Lung (tissue), 12 donors: ENCODE results near the gene COG5. TPM values are rescaled to one million over a fixed set of nuclear protein-coding genes. Genes with fewer than 3 reads are reported as not detected.

Source experiments
- ATAC-seq: fragments of 200-7000 bp; cut with Tn5 transposase; one replicate; pipeline ENCODE4 v1.9.1; 2020; ENCODE audit warnings: moderate number of reproducible peaks; ENCODE audit not compliant: insufficient read depth, low FRiP score
- DNase-seq, 3 donors: peaks; one replicate each; pipeline ENCODE4 v3.0.0-alpha.2; 2013 to 2017
- H3K27ac ChIP-seq, 2 donors: one replicate each; pipeline ENCODE4 v1.5.1; 2013; ENCODE audit warnings: mild to moderate bottlenecking in 2 of 2, moderate library complexity in 2 of 2, control low read depth in 1 of 2, inconsistent platforms in 1 of 2, low read depth in 1 of 2, low read length in 1 of 2
- H3K27me3 ChIP-seq, 3 donors: one replicate each; pipeline ENCODE4 v1.5.1; 2013; ENCODE audit warnings: low read length in 2 of 3; ENCODE audit not compliant: control insufficient read depth in 3 of 3, insufficient read depth in 3 of 3
- H3K36me3 ChIP-seq, 4 donors: one replicate each; pipeline ENCODE4 v1.5.1; 2013; ENCODE audit warnings: low read length in 4 of 4, mild to moderate bottlenecking in 1 of 4, moderate library complexity in 1 of 4; ENCODE audit not compliant: control insufficient read depth in 4 of 4, insufficient read depth in 4 of 4
- H3K4me1 ChIP-seq, 5 donors: one replicate each; pipeline ENCODE4 v1.5.1; 2013; ENCODE audit warnings: low read length in 5 of 5, mild to moderate bottlenecking in 2 of 5, moderate library complexity in 1 of 5; ENCODE audit not compliant: control insufficient read depth in 5 of 5, insufficient read depth in 5 of 5
- H3K4me3 ChIP-seq: one replicate; pipeline ENCODE4 v1.5.1; 2013; ENCODE audit warnings: mild to moderate bottlenecking, control low read depth, moderate library complexity
- H3K9ac ChIP-seq, 2 donors: one replicate each; pipeline ENCODE4 v1.5.1; 2013; ENCODE audit warnings: low read length in 2 of 2, control low read depth in 1 of 2; ENCODE audit not compliant: insufficient read depth in 1 of 2
- H3K9me3 ChIP-seq, 4 donors: one replicate each; pipeline ENCODE4 v1.5.1; 2013; ENCODE audit warnings: low read length in 3 of 4, mild to moderate bottlenecking in 1 of 4, moderate library complexity in 1 of 4; ENCODE audit not compliant: control insufficient read depth in 4 of 4, insufficient read depth in 3 of 4
- WGBS, 2 donors: extraction: QIAGEN DNeasy Blood & Tissue Kit; methylation state at CpG; one replicate each; pipeline ENCODE4 v1.1.7; 2013; 5-methylcytosine and 5-hydroxymethylcytosine counted together
- polyA plus RNA-seq, 2 donors: library from polyadenylated mRNA; stranded (reverse); fragments of 200-250 nt; gene quantifications; one replicate each; pipeline ENCODE4 v1.2.1, GENCODE V29; 2013
- total RNA-seq, 2 donors: library from RNA; depleted of rRNA in 1 of 2; stranded (reverse); fragments of >200 nt in 1 of 2; gene quantifications; one replicate each; pipeline ENCODE4 v1.2.1, GENCODE V29; 2014 to 2021
- TF ChIP-seq, protein P1 (sequence below): IDR thresholded peaks from 2 replicates; pipeline ENCODE4 v1.5.1; 2012; ENCODE audit warnings: mild to moderate bottlenecking; ENCODE audit errors: control extremely low read depth, extremely low read depth
- donor health status: control.
- donor health status: control.
- donor health status: Bipolar disorder and iron deficiency.
- donor health status: healthy.
- donor health status: DM: yes; HTN: yes; CAD: no.

COG5 gene
- total and polyA plus RNA-seq, 4 donors = 5.6 to 101 (median 27.2) TPM

DNA sequence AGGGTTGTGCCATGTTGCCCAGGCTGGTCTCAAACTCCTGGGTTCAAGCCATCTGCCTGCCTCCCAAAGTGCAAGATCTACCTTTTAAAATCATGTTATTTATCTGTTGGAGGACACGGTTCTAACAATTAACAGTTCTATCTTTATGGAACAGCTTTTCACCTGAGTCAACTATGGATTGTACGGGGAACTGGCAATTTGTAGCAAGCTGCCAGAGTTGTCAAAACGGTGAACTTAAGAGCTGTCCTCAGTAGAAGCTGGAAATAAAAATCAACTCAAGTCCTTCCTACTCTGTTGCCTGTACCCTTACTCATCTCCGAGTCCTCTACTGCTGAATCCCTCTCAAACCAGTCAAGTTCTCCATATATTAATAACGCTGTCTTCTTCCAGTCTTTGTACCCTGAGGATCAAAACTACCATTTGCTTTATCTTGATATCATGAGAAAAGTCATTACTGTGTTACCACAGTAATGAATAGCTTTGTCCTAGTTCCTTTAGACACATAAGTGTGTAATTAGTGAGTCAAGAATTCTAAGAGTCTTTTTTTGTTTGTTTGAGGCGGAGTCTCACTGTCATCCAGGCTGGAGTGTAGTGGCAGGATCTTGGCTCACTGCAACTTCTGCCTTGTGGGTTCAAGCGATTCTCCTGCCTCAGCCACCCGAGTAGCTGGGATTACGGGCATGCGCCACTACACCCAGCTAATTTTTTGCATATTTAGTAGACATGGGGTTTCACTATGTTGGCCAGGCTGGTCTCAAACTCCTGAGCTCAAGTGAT, 366.7 kb downstream of the COG5 start:
- ATAC-seq (peak; percentile 51), DNase-seq (peak in 1 of 3 donors; percentile 22)
- no peak overlapping the region for H3K9ac ChIP-seq
- peaks cover 0 to 6% (median 0%) of the 10 kb centered on the region in 5 donors for H3K4me1 ChIP-seq
- no peaks in the 10 kb centered on the region for H3K27me3 ChIP-seq
- no peak overlapping the region for H3K4me3 ChIP-seq
- peak overlapping the region in 1 of 2 donors; percentile 83 for H3K27ac ChIP-seq
- H3K36me3 ChIP-seq = peaks cover 20 to 48% (median 22%) of the 10 kb centered on the region in 4 donors
- H3K9me3 ChIP-seq = no peaks in the 10 kb centered on the region
- TF ChIP-seq, protein P1, sequence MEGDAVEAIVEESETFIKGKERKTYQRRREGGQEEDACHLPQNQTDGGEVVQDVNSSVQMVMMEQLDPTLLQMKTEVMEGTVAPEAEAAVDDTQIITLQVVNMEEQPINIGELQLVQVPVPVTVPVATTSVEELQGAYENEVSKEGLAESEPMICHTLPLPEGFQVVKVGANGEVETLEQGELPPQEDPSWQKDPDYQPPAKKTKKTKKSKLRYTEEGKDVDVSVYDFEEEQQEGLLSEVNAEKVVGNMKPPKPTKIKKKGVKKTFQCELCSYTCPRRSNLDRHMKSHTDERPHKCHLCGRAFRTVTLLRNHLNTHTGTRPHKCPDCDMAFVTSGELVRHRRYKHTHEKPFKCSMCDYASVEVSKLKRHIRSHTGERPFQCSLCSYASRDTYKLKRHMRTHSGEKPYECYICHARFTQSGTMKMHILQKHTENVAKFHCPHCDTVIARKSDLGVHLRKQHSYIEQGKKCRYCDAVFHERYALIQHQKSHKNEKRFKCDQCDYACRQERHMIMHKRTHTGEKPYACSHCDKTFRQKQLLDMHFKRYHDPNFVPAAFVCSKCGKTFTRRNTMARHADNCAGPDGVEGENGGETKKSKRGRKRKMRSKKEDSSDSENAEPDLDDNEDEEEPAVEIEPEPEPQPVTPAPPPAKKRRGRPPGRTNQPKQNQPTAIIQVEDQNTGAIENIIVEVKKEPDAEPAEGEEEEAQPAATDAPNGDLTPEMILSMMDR = no peak
- WGBS, 2 donors = 75 to 89% methylated on average over 10 of the region's 10 CpGs

DNA sequence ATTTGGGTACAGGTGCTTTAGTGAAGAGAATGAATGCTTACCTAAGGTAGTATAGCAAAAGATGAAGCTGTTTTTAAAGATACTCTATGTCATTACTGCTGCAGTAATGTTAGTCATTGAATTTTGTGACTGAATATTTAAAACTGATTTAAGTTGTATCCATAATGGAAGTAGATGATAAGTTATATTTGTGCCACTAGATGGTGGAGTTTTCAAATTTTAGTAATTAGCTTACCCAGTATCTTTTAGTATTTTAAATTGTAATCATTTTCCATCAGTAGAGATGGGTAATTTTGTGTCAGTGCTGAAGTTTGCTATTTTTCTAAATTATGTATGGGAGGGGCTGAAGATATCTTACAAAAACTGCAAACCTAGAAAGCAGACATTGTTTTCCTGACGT, 369.7 kb downstream of the COG5 start:
- Histone ChIP-seq H3K36me3 (peaks cover 20 to 40% (median 23%) of the 10 kb centered on the region in 4 donors), H3K4me1 (peaks cover 0 to 4% (median 0%) of the 10 kb centered on the region in 5 donors), H3K27ac (no peak overlapping the region), H3K9me3 (no peaks in the 10 kb centered on the region), H3K27me3 (no peaks in the 10 kb centered on the region), H3K4me3 (no peak overlapping the region), H3K9ac (no peak overlapping the region)
- TF ChIP-seq, protein P1 = no peak
- WGBS, 2 donors = 61 to 70% methylated on average over 1 of the region's 1 CpG
- no peak for DNase-seq
- no peak for ATAC-seq

DNA sequence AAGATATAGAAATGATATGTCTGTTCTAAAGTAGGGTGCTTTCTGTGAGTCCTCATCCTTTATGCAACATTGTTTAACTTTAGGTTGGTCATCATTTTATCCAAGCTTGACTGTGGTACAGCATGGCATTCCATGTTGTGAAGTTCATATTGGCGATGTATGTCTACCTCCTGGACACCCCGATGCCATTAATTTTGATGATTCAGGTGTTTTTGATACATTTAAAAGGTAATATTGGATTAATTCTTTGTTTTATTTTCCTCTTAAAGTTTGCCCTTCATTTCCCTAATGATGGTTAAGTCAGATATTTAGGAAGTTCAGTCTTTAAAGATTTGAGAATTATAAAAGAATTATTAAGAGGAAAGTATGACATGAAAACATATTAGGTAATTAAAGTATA, 373.6 kb downstream of the COG5 start:
- TF ChIP-seq, protein P1 = no peak
- DNase-seq = no peak
- no peak overlapping the region for H3K9ac ChIP-seq
- H3K36me3 ChIP-seq = peaks cover 6 to 36% (median 15%) of the 10 kb centered on the region in 4 donors
- H3K9me3 ChIP-seq = no peaks in the 10 kb centered on the region
- no peak overlapping the region for H3K27ac ChIP-seq
- H3K4me3 ChIP-seq = no peak overlapping the region
- 96 to 97% methylated on average over 2 of the region's 2 CpGs for WGBS, 2 donors
- ATAC-seq = no peak
- no peaks in the 10 kb centered on the region for H3K27me3 ChIP-seq
- no peaks in the 10 kb centered on the region for H3K4me1 ChIP-seq
